ENCODE results near the gene CRIM1.
"Not testable (repeated sequence)": the region's sequence is repeated elsewhere in the genome, so short reads cannot be mapped to it uniquely, and the experiment has no call there.

CRIM1 gene, protein sequence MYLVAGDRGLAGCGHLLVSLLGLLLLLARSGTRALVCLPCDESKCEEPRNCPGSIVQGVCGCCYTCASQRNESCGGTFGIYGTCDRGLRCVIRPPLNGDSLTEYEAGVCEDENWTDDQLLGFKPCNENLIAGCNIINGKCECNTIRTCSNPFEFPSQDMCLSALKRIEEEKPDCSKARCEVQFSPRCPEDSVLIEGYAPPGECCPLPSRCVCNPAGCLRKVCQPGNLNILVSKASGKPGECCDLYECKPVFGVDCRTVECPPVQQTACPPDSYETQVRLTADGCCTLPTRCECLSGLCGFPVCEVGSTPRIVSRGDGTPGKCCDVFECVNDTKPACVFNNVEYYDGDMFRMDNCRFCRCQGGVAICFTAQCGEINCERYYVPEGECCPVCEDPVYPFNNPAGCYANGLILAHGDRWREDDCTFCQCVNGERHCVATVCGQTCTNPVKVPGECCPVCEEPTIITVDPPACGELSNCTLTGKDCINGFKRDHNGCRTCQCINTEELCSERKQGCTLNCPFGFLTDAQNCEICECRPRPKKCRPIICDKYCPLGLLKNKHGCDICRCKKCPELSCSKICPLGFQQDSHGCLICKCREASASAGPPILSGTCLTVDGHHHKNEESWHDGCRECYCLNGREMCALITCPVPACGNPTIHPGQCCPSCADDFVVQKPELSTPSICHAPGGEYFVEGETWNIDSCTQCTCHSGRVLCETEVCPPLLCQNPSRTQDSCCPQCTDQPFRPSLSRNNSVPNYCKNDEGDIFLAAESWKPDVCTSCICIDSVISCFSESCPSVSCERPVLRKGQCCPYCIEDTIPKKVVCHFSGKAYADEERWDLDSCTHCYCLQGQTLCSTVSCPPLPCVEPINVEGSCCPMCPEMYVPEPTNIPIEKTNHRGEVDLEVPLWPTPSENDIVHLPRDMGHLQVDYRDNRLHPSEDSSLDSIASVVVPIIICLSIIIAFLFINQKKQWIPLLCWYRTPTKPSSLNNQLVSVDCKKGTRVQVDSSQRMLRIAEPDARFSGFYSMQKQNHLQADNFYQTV

DNA sequence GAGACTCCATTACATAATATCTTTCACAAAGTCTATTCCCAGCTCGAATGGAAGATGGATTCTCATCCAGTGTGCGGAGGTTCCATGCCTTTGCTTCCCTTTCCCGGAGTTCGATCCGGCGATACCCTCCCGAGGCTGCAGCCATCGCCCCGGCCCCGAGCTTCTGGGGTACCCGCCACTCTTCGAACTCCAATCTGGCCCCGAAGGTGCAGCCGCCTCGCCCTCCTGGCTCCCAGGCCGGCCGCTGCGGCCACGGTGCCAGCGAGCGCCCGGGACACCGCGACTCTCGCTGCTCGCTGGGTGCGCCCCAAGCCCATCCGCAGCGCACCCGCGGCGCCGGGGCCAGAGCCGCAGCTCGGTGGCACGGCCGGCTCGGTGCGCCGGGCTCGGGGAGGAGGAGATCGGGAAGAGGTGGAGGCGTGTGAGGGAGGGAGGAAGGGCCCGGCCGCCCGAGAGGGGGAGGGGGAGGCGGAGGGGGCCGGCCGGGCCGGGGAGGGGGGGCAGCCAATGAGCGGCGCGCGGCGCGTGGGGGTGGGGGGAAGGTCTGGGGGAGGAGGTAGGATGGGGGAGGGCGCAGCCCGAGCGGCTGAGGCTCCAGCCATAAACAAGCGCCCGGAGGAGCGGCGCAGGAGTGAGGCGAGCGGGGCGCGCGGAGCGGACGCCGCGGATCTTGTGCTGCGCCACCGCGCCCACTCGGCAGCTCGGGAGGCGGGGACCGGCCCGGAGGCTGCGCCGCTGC is at the start of gene CRIM1:
Gene CRIM1 (plus strand): TSS at position 628 of the 739 bp plus-strand sequence. CDS start 515 bp downstream, outside the sequence.
- DNase-seq: peak; percentile 23 to 88

DNA sequence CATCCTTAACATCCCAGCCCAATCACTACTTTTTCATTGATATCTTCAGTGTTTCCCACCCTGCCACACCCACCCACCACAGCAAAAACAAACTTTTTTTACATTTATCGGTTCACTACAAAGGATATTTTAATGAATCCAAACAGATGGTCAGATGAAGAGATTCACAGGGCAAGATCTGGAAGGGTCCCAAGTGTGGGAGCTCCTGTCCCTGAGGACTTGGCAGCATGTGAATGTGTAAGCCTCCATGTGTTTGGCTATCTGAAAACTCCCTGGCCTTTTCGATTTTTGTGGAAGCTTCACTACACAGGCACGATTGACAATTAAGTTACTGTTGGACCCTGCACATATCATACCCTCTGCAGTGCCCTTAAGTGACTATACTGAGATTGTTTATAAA is 48.1 kb upstream of the CRIM1 start:
- peak in 1 of 2 experiments; percentile 52 for DNase-seq

DNA sequence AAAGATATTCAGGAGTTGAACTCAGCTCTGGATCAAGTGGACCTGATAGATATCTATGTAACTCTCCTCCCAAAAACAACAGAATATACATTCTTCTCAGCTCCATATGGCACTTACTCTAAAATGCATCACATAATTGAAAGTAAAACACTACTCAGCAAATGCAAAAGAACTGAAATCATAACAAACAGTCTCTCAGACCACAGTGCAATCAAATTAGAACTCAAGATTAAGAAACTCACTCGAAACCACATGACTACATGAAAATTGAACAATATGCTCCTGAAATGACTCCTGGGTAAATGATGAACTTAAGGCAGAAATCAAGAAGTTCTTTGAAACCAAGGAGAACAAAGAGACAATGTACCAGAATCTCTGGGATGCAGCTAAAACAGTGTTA is 45.1 kb upstream of the CRIM1 start:
- not testable (repeated sequence) for DNase-seq

DNA sequence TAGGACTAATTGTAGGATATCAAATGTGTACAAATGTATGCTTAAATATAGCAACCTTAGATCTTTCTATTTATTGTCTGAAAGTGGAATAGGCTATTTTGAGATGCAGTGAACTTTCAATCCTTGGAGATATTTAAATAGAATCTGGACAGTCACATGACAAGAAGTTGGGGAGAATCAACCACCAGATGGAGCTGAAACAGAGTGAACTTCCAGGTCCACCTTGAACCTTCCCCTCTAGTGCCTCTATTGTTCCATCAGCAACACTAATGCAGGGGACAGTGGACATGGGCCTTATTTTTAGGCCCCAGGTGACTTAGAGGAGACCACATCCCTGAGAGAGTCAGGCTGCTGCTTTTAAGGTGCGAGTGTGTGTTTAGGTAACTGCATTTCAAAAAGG is 37.0 kb upstream of the CRIM1 start:
- DNase-seq: no peak

DNA sequence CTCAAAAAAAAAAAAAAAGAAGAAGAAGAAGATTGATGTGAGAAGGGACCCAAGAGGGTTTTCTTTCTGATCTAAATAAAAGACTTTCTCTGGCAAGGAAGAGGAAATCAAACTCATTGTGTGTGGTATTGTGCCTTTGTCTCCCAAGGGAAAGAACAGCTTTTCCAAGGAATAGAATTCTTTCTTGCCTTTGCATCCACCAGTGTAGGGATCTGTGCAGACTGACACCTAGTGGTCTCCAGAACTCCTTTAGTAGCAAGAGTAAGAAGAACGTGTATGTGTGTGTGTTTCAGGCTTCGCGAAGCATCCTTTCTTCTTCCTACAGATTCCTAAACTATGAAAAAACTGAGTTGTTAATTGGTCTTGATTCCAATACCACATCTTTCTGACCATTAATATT is 33.5 kb upstream of the CRIM1 start:
- peak in 1 of 2 experiments; percentile 23 for DNase-seq

DNA sequence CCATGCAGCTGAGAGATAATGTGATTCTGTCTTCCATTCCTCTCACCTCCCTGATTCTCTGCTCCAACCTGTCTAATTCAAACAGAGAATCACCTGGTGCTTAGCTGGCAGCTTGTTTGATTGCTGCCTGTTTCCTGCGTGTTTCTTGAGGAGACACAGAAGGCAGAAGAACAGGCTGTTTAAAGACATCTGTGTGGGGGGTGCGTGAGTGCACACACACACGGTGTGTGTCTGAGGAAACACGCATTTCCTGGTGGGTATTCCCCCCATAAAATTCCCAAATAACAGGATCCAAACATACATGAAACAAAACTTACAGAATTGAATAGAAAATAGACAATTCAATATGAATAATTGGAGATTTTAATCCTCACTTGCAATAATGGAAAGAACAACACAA is 29.3 kb upstream of the CRIM1 start:
- no peak for DNase-seq

DNA sequence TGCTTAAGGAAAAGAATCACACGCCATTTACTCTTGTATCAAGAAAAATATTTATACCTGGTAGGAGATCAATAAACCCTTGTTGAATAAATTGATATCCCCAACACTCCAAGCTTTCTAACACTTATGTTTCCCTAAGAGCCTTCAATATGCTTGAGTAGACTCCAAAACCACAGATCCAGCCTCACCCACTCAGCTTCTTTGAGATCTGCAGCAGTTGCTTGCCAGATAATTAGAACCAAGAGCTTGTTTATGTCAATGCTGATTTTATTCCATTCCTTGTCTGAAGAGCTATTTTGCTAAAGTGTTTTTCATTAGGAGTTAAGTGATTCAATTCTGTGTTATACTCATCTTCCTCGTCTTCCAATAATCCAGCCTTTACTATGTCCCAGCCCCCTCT is 26.3 kb upstream of the CRIM1 start:
- no peak for DNase-seq

DNA sequence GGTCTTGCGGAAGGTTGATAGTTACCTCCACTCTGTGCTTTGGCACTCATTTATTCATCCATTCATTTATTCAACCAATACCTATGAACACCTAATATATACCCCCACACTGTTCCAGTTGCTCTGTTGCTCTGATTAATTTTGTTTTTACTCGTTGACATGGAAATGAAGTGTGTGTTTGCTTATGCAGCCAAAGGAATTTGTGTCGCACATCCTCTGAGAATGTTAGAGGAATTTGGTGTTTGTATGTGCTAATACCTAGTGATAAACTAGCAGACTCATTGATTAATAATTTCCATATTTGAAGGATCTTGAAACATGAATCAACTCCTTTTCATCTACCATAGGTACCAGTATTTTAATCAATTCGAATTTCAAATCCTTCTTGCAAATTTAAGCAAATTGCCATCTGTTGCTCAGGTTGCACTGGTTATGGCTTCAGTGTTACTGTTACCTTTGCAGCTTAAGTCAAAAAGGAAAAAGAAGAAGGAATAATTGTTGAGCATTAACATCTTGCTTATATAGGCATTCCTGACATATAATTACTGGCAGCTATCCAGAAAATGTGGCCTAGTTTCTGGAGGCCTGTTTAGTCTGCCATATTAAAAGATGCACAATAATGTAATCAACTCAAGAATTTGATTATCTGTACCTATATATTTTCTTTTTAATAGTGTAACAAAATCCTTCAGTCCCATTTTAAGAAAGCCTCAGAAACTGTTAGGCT is 25.7 kb upstream of the CRIM1 start:
- no peak for DNase-seq

DNA sequence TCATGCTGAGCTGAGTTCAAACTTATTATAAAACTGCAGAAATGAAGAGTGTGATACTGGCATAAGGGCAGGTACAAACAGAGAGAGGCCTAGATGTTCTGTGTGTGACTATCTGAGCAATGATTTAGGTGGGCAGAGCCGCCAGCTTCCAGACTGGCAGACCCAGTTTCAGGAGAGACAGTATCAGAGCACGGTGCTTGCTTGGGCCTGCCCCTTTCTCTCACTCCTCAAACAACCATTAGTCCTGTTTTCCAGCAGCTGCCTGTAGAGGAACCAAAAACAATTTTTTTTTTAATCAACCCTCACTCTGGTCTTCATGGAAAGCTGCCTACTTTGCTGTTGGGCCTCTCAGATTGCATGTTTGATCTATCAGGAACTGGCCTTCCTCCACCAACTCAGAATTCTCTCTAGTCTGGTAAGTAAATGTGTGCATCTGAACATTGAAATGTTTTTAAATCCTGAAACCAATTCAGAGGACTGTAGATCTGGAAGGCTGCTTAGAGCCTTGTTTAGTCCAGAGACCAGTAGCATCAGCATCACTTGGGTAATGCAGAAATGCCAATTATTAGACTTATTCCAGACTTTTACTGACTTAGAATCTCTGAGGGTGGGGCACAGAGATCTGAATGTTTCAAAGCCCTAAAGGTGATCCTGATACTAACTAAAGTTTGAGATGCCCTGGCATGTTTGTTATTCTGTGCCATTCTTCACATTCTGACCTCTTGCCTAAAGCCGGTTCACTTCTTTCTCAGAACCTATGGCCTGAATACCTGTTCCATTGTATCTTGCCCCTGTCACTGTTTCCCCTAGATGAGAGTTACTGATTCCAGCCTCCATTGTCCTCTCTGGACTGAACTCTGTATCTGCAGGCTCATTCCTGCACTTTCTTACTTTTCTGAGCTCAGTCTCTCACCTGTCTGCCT is 24.8 kb upstream of the CRIM1 start:
- DNase-seq: no peak

DNA sequence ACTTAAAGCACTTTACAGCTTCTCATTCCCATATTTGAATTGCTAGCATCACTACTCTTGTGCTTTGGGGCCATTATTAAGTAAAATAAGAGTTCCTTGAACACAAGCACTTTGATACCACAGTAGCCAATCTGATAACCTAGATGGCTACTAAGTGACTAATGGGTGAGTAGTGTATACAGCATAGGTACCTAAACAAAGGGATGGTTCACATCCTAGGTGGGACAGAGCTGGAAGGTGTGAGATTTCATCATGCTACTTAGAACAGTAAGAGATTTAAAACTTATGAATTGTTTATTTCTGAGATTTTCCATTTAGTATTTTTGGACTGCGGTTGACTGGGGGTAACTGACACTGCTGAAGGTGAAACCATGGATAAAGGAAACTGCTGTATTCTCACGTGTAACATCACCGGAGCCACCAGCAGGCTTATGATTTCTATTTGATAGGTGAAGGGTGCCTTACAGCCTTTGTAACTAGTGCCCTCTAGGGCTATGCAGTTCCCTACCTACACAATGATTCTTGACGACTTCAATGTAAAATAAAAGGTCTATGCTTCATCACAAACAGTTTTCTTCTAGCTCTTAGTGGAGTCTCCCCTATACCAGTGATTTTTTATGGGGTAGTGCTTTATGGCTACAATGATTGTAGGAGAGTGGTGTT is 22.1 kb upstream of the CRIM1 start:
- DNase-seq: no peak

DNA sequence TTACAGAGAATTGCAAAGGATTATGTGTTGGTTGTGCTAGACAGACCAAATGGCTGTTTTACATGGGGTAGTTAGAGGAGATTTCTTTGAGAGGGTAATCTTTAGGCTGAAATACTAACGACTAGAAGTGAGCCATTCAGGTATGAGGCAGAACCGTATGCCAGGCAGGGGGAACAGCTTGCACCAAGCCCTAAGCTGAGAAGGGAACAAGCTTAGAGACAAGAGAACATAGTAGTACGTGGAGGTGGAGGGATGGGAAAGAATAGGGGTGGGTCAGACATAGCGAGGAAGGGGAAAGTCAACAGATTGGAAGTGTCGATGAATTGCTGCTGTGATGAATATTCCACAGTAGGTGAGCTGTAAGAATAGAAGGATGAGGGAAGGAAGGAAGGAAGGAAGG is 20.0 kb upstream of the CRIM1 start:
- DNase-seq: no peak

DNA sequence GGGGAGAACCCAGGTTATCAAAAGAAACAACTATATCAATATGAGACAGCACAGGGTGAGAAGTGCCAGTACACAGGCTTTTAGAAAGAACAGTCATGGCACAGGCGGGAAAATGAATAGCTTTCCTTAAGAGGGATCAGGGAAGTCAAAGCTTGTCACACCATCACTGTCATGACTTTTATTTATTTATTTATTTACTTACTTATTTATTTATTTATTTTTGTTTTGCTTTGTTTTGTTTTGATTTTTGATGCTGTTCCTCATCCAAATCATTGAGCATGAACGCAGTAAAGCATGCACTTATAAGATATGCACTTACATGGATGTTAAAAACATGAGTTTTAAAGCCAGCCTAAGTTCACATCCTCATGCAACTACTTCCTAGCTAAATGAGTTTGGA is 19.3 kb upstream of the CRIM1 start:
- no peak for DNase-seq

DNA sequence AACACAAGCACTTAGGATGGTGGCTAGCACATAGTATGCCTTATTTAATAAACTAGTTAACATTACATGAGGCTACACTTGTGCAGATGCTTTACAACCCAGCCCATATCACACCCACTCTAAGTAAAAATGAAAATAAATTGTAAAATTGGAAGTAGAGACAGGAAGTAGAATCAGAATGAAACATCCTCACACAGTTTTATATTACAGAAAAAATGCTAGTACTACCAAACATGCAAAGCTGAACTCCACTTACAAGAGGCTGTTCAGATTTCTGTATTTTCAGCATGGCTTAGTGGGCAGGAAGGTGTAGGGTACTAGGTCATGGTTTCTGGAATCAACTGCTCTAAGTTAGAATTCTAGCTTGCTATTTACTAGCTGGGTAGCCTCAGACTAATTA is 18.2 kb upstream of the CRIM1 start:
- no peak for DNase-seq

DNA sequence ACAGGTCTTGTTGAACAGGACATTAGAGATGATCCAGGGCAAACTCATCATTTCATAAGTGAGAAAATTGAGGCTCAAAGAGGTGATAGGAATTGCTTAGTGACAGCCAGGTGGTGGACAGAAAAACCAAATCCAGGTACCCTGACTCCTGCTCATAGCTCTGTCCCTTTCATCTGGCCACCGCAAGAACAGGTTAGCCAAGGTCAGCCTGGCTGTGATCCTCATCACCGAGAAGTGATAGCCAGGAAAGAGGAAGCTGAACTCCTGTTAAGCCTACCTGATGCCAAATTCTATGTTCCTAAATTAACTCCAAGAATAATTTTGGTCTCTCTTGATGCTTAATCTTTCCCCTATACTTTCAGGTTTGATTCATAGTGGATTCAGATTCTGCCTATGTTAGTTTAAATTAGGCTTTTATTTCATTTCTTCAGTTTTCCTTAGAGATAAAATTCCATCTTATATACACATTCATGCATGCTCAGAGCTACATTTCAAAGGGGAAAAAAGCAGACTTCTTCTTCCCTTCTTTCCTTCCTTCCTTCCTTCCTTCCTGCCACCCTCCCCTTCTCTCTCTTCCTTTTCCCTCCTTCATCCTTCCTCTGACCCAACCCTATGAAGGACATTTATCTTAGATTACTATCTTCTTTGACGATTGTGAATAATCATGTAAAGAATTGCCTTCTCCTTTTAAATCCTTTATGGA is 17.3 kb upstream of the CRIM1 start:
- DNase-seq: no peak

DNA sequence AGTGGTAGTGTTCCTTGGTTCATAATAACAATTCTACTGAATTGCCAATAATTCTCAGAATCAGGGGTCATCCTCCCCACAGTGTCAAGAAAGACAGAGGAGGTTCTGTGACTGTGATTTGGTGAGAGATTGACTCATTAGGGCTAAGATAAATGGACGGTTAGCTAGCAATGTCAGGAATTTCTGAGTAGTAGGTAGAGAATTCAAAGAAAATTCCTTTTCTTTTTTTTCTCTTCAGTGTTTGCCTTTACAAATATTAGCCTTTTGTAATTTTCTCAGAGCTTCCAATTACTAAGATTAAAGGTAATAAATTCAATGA is 16.8 kb upstream of the CRIM1 start:
- no peak for DNase-seq

DNA sequence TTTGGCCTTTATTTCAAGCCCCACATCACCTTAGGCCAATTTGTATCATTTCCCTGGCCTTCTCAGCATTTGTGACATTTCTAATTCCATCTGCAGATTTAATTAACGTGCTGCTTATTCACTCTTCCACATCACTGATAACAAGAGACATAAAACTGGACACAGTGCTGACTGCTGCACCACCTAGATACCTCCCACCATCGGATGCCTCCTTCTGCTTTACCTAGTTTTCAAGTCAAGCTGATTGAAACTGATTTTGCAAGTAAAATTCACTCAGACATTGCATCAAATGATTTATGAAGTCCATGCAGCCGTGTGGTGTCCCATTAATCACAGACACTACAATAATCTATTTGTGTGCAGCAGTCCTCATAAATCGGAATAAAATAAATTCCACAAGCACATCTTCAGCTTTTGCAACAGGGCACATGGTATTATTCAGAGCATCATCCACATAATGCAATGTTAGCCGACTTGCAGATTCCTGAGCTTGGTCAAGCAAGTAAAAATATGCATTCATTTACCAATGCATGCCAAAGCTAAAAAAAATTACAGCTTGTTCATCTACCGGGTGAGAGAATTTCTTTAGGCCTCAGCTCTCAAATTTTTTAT is 15.9 kb upstream of the CRIM1 start:
- DNase-seq: no peak

DNA sequence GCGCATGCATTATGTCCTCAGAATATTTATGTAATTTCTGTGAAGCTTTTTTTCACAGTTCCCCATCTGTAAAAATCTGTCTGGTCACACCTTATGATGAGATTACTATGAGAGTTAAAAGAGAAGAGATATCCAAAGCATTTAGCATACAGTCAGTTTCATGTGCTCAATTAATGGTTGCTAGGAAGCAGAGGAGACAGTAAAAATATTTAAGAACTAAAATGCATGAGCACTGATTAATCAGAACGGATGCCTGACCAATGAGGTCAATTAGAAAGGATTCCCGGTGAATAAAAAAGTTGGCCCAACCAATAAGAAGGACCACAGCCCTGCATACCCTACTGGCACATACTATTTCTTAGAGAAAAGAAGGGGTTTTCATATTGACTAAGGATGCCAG is 12.0 kb upstream of the CRIM1 start:
- DNase-seq: no peak

DNA sequence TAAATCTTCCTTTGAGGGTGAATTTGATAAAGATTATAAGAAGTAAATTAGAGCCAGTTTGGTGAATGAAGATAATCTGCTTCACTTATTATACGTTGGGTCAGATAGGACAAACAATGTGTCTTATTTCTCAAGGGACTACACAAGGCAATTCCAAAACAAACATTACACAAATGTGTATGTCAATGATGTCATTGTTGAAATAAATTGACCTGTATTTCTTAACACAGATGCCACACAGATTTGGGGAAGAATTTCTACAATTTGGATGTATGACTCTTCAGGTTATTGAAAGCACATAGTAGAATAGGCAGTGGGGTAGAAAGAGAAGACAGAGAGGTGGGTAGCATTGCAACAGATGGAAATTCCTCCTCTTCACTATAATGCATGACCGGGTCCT is 6.9 kb upstream of the CRIM1 start:
- no peak for DNase-seq

DNA sequence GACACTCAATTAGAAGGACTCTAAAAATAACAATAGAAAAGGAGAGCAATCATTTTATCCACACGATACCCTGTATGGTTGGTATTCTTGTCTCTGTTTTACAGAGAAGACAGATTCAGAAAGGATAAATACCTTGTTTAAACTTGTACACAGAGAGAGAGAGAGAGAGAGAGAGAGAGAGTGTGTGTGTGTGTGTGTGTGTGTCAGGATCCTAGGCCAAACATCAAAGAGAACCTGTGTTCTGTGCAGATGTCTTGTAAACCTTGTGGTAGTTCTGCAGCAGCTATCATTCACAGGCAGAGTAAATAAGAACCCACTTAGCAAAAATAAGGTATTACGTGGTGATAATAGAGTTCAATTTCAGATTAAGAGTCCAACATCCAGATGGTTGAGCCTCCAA is 4.3 kb upstream of the CRIM1 start:
- no peak for DNase-seq
